ENCODE data around the gene AUTS2. TPM values are rescaled to one million over a fixed set of nuclear protein-coding genes. Genes with fewer than 3 reads are reported as not detected.

AUTS2 gene
- total RNA-seq, 1 donor from 2014 or later = 49.8 TPM

- no peak for DNase-seq (ENCODE audit: low spot score)
Measured at GRCh38 chr7:70446448-70447143, 848.3 kb downstream of the AUTS2 start.

- no peak for DNase-seq (ENCODE audit: low spot score)
Measured at GRCh38 chr7:70448312-70448906, 850.1 kb downstream of the AUTS2 start.

GRCh38 chr7:70450731-70451130 lies 852.5 kb downstream of the AUTS2 start:
- no peak for DNase-seq (ENCODE audit: low spot score)

GRCh38 chr7:70455925-70456324 lies 857.6 kb downstream of the AUTS2 start:
- no peak for DNase-seq (ENCODE audit: low spot score)

GRCh38 chr7:70456719-70457118 lies 858.4 kb downstream of the AUTS2 start:
- DNase-seq (ENCODE audit: low spot score) = no peak

- peak; percentile 63 for DNase-seq (ENCODE audit: low spot score)
Measured at GRCh38 chr7:70457482-70457881, 859.2 kb downstream of the AUTS2 start.

GRCh38 chr7:70457883-70458680 lies 859.8 kb downstream of the AUTS2 start:
- DNase-seq (ENCODE audit: low spot score) = peak; percentile 69

GRCh38 chr7:70458745-70459144 lies 860.5 kb downstream of the AUTS2 start:
- DNase-seq (ENCODE audit: low spot score) = no peak

- no peak for DNase-seq (ENCODE audit: low spot score)
Measured at GRCh38 chr7:70459546-70459945, 861.3 kb downstream of the AUTS2 start.

- DNase-seq (ENCODE audit: low spot score) = no peak
Measured at GRCh38 chr7:70460071-70460470, 861.8 kb downstream of the AUTS2 start.

GRCh38 chr7:70460562-70460961 lies 862.3 kb downstream of the AUTS2 start:
- no peak for DNase-seq (ENCODE audit: low spot score)

GRCh38 chr7:70463352-70463938 lies 865.2 kb downstream of the AUTS2 start:
- DNase-seq (ENCODE audit: low spot score) = no peak

GRCh38 chr7:70466725-70467364 lies 868.6 kb downstream of the AUTS2 start:
- DNase-seq (ENCODE audit: low spot score) = no peak

- DNase-seq (ENCODE audit: low spot score) = no peak
Measured at GRCh38 chr7:70470746-70471145, 872.5 kb downstream of the AUTS2 start.

GRCh38 chr7:70472601-70473237 lies 874.4 kb downstream of the AUTS2 start:
- DNase-seq (ENCODE audit: low spot score) = no peak

- DNase-seq (ENCODE audit: low spot score) = no peak
Measured at GRCh38 chr7:70474639-70475234, 876.5 kb downstream of the AUTS2 start.

- peak; percentile 64 for DNase-seq (ENCODE audit: low spot score)
Measured at GRCh38 chr7:70477036-70478010, 879.0 kb downstream of the AUTS2 start.

- DNase-seq (ENCODE audit: low spot score) = no peak
Measured at GRCh38 chr7:70479153-70480021, 881.1 kb downstream of the AUTS2 start.

Measured in umbilical cord (tissue), 2 donors.